ENCODE data around the gene THSD7B.
"Not testable (repeated sequence)": the region's sequence is repeated elsewhere in the genome, so short reads cannot be mapped to it uniquely, and the experiment has no call there.

The THSD7B gene

GRCh38 chr2:137049518-137049917 is 284.2 kb downstream of the THSD7B start:
- DNase-seq, result no peak

DNA sequence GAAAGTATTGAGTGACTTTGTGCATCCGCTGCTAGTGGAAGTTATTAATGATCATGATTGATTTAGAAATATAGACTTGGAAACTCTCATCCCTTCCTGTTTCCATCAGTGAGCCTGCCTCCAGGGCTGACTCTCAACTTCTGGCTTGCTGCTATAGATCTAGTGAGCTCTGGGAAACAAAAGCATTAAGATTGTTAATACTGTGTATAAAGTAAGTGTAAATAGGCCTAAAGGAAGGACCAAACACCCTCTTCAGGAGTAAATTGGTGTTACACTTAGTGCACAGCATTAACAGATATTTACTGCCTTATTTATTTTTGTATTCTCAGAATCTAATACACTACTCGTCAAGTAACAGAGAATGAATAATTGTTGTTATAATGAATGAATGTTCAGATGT is 285.6 kb downstream of the THSD7B start:
- no peak for DNase-seq

DNA sequence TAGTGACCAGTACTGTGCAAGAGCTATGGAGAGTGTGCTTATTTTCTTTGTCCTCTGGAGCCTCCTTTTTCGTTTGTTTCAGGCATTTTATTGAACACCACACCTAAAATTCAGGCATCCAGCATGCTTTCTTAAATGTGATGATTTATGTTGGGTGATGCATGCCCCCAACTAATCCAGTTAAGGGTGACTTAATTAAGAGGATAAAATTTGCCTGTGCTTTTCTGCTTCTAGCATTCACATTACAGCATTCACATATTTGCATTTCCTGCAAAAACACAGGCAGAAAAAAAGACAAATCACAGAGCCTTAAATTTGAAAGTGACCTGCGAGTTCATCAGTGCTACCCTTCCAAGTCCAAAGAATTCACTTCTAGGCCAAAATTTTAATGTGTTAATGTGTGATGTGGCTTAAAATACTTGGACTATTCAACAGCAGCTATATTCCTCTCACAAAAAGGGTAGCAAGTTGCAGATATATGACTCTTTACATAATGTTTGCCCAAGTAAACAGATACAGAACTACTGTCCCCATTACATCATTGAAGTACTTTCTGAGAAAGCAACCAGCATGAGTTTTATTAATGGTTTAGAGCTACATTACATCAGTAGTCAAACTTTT is 286.5 kb downstream of the THSD7B start:
- no peak for DNase-seq

DNA sequence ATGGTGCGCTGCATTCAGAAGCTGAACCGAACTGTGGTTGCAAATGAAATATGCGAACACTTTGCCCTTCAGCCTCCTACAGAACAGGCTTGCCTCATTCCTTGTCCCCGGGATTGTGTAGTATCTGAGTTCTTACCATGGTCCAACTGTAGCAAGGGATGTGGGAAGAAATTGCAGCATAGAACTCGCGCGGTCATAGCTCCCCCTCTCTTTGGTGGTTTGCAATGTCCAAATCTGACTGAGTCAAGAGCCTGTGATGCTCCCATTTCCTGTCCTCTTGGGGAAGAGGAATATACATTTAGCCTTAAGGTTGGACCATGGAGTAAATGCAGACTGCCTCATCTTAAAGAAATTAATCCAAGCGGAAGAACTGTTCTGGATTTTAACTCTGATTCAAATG is 291.4 kb downstream of the THSD7B start:
- DNase-seq, result no peak

- DNase-seq, result not testable (repeated sequence)
Measured at GRCh38 chr2:137076111-137076765, 310.9 kb downstream of the THSD7B start.

GRCh38 chr2:137091704-137092103 is 326.4 kb downstream of the THSD7B start:
- no peak for DNase-seq

DNA sequence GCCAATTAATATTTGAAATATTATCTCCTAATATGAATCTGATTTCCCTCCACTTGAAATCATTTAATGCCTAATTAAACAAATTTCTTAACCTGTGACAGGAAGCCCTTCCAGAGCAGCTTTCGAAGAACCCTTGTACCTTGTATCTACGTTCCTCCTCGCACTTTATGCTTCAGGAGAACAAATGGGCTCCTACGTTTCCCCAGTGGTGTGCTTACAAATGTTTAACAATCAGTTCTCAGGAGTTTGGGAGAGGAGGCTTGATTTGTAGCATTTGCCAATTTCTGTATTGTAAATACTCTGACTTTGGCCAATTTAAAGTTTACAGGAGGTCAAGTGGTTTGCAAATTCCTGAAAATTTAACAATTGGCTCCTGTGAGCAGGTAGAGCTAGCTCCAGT is 327.8 kb downstream of the THSD7B start:
- DNase-seq, result no peak

DNA sequence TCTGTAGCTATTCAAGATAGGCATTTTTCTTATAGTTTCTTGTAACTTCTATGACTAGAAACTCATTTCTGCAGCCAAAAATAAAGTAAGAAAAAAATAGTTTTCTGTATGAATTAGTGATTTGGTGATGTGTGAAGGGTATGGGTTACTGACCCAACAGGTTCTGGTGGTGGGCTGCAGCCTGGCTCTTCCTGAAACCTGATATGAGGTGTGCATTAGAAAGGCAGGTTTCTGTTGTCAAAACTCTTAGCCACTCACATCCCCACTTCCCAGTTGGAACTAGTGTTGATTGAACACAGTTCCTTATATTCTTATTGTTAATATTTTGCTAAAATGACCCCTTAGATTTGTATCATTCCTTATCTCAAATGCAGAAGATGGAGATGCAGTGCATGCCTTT is 330.8 kb downstream of the THSD7B start:
- no peak for DNase-seq

DNA sequence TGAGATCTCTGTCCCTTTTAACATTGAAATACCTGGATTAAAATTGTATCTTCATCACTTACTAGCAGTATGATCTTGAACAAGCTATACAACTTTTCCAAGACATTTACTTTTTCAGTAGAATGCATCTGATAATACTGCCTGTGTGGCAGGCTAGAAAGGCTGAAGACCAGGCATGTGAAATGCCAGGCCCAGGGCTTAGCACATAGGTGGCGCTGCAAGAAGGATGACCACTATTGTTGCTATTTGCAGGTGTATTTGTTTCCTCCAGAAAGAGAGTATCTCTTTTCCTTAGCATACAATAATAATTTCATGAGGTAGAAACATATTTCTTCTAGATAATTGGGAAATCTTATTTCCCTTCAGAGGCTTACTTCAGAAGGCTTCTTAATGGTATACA is 331.3 kb downstream of the THSD7B start:
- DNase-seq, result no peak

DNA sequence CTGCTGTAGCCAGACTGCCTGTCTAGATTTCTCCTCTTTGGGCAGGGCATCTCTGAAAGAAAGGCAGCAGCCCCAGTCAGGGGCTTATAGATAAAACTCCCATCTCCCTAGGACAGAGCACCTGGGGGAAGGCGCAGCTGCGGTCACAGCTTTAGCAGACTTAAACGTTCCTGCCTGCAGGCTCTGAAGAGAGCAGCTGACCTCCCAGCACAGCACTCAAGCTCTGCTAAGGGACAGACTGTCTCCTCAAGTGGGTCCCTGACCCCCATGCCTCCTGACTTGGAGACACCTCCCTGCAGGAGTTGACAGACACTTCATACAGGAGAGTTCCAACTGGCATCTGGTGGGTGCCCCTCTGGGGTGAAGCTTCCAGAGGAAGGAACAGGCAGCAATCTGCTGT is 336.5 kb downstream of the THSD7B start:
- DNase-seq, result not testable (repeated sequence)

DNA sequence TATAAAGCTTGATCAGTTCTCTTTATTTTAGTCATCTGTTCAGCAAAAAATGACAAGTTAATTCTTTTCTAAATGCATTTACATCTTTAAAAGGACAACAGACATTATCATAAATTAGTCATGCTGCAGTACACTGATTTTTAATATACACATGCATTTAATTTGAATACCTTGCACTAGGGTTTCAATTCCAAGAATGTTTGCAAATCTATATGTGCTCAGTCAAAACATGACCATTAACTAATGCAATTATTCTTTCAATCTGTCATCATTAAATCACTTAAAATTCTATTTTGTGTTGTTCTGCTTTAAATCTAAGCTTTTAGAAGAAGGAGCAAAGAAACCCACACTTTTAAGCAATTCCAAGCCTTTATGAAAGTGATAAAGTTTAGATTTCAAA is 342.6 kb downstream of the THSD7B start:
- no peak for DNase-seq

- no peak for DNase-seq
Measured at GRCh38 chr2:137111896-137112295, 346.6 kb downstream of the THSD7B start.

- DNase-seq, result no peak
Measured at GRCh38 chr2:137115081-137115794, 349.9 kb downstream of the THSD7B start.

GRCh38 chr2:137115795-137116089 is 350.4 kb downstream of the THSD7B start:
- DNase-seq, result no peak

DNA sequence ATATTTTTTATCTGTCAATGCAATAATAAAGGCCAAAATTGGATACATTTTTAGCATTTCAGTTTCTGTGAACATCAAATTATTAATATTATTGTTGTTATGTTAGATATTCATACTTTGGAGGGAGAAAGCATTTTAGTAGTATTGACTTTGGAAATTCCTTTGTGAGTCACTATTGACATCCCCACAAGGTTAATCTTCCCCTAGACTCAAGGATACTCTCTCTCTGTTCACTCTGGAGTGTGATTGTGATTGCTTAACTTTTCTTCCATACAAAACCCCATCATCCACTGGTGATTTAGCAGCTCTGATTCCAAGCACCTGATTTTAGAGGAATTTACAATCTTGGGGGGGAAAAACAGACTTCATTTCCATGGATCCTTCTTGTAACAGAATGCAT is 352.0 kb downstream of the THSD7B start:
- no peak for DNase-seq

DNA sequence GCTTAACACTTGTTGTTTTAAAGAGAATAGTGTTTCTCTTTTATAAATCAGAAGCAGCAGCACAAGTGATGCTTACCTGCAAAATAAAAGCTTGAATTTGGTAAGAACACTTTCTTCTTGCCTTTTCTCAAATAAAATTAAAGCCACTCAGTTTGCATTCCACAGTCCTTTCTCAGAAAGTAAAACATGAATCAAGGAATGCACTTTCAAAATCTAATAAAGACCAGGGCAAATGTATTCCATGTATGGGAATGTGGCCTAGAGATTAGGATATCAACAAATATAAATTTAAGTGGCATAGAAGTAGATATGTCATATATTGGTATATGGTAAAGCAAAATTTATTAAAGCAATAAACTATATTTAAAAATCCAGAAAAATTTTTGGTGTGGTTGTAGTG is 352.8 kb downstream of the THSD7B start:
- no peak for DNase-seq

GRCh38 chr2:137123226-137123625 is 357.9 kb downstream of the THSD7B start:
- DNase-seq, result no peak

DNA sequence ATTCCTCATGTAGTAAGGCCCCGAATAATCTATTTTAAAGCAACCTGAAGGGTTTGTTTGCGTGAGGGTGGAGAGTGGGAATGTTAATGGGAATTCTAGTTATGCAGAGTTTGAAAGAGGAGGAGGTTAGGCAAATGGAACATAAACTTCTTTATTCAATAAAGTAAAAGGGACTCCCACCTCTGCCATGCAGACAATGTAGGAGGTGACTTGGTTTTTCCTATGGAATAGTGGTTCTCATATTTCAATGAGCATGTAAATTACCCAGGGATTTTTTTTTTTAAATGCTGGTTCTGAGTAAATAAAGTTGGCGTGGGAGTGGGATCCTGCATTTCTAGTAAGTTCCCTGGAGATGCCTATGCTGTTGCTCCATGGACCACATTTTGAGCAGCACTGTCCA is 367.9 kb downstream of the THSD7B start:
- DNase-seq, result no peak

- no peak for DNase-seq
Measured at GRCh38 chr2:137138263-137138662, 372.9 kb downstream of the THSD7B start.

DNA sequence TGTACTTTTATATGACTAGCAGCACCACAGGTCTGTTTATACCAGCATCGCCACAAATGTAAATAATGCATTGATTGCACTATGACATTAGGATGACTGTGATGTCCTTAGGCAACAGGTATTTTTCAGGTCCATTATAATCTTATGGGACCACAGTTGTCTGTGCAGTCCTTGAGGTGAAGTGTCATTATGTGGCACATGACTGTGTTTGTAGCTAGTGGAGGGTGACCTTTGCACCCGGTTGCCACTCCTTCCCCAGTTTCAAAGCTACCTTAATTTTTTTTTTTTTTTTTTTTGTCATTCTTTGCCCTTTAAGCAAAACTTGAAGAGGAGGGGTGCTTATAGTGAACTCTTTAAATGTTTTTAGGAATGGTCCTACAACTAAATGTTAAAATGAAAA is 386.4 kb downstream of the THSD7B start:
- DNase-seq, result no peak

DNA sequence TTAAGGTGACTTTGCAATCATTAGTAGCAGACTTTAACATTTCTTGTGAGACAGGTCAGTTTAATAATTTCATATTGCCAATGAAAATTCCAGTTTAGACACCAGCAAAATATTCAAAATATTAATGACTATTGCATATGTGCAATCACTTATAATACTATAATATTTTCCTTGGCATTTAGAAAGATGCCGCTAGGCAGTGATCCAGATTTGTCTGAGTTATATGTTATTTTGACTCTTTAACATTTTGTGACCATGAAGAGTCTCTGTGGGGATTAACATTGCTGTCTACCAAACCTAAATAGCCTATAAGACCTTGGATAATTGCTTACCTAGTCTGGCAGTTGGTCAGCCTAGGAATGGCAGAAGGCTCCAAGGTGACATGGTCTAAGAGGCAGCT is 389.6 kb downstream of the THSD7B start:
- no peak for DNase-seq

DNA sequence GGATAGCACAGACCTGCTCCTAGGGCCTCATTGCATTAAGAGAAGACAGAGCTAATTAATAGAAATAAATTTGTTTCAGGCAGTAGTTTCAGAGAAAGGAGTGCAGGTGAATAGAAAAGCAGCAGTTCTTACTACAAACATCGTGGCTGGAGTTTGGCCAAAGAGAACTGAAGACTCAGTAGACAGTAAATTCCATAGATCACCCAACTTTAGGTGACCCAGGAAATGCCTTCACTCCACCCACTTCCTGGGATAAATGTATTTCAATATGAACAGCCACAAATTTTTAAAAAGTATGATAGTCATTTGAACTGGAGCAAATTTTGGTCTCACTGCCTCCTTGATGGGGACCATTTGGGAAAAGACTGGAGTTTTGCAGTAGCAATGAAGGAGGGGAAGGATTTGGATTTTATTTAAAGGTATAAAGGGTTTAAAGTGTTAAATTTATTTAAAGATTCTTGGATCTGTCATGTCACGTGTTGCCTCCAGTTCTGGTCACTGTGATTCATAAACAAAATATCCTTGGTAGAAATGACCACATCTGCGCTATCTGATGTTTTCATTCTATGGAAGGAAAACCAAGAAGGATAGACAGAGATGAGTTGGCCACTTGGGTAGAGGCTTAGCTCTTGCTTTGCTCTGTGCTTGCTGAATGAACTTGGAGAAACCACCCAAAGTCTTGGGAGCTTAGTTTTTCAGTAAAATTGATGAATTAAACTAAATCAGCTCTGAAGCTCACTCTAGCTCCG is 390.2 kb downstream of the THSD7B start:
- no peak for DNase-seq

DNA sequence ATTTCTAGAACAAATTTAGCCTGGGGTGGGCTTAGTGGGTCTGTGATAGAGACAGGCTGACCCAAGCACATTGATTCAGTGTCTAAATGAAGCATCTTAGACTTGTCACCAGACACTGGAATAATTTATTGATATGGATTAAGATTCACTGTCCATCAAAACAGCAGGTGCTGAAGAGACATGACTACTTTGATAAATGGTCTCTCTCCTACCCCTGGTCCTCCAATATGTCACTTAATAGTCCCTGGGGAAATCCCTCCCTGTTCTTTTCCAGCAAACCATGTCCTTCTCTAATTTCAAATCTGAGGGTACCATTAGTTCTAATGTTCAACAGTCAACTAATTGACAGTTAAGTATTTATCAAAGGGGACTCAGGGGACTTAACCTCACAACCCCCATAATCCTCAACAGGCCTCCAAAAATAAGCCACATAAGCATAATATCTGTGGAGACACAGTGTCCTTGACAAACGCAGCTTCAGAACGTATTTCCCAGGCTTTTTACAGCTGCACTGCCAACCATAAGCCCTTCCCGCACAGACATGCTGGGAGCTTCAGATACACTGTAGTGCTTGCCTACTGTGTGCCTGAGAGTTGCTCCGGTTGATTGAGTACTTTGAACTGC is 391.0 kb downstream of the THSD7B start:
- no peak for DNase-seq
